ENCODE data around the gene CD40LG. TPM values are rescaled to one million over a fixed set of nuclear protein-coding genes. Genes with fewer than 3 reads are reported as not detected.

Gene CD40LG
- total and polyA plus RNA-seq, 4 donors, result 0.13 to 0.19 (median 0.17) TPM; not detected in 1

GRCh38 chrX:136660896-136661295 is 12.9 kb downstream of the CD40LG start:
- Histone ChIP-seq H3K27me3 (ENCODE audit: control insufficient read depth in 4 of 4, insufficient read depth in 4 of 4, low read length in 3 of 4) (no peaks in the 10 kb centered on the region), H3K9ac (ENCODE audit: low read depth in 1 of 2, low read length in 2 of 2) (no peak overlapping the region), H3K27ac (ENCODE audit: low read depth in 1 of 2, low read length in 2 of 2) (no peak overlapping the region), H3K9me3 (ENCODE audit: control insufficient read depth in 4 of 4, low read length in 3 of 4) (peaks cover 0 to 8% (median 4%) of the 10 kb centered on the region in 4 donors), H3K4me3 (ENCODE audit: low read depth in 1 of 3, low read length in 3 of 3) (no peak overlapping the region), H3K36me3 (ENCODE audit: control insufficient read depth in 4 of 4, insufficient read depth in 3 of 4, low read depth in 1 of 4, low read length in 3 of 4) (peaks cover 0 to 5% (median 0%) of the 10 kb centered on the region in 4 donors), H3K4me1 (ENCODE audit: control insufficient read depth in 4 of 4, insufficient read depth in 4 of 4, low read length in 3 of 4) (no peaks in the 10 kb centered on the region)
- no peak for DNase-seq (ENCODE audit: low spot score)
- TF ChIP-seq, protein P1, sequence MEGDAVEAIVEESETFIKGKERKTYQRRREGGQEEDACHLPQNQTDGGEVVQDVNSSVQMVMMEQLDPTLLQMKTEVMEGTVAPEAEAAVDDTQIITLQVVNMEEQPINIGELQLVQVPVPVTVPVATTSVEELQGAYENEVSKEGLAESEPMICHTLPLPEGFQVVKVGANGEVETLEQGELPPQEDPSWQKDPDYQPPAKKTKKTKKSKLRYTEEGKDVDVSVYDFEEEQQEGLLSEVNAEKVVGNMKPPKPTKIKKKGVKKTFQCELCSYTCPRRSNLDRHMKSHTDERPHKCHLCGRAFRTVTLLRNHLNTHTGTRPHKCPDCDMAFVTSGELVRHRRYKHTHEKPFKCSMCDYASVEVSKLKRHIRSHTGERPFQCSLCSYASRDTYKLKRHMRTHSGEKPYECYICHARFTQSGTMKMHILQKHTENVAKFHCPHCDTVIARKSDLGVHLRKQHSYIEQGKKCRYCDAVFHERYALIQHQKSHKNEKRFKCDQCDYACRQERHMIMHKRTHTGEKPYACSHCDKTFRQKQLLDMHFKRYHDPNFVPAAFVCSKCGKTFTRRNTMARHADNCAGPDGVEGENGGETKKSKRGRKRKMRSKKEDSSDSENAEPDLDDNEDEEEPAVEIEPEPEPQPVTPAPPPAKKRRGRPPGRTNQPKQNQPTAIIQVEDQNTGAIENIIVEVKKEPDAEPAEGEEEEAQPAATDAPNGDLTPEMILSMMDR (IDR thresholded peaks at IDR 0.05; ENCODE audit: low read depth, low read length, missing input control), result no peak
- TF ChIP-seq NR2F2 (IDR thresholded peaks at IDR 0.05) (no peak), FOXA2 (IDR thresholded peaks at IDR 0.05) (no peak), MAX (IDR thresholded peaks at IDR 0.05) (no peak)
- TF ChIP-seq, protein P2, sequence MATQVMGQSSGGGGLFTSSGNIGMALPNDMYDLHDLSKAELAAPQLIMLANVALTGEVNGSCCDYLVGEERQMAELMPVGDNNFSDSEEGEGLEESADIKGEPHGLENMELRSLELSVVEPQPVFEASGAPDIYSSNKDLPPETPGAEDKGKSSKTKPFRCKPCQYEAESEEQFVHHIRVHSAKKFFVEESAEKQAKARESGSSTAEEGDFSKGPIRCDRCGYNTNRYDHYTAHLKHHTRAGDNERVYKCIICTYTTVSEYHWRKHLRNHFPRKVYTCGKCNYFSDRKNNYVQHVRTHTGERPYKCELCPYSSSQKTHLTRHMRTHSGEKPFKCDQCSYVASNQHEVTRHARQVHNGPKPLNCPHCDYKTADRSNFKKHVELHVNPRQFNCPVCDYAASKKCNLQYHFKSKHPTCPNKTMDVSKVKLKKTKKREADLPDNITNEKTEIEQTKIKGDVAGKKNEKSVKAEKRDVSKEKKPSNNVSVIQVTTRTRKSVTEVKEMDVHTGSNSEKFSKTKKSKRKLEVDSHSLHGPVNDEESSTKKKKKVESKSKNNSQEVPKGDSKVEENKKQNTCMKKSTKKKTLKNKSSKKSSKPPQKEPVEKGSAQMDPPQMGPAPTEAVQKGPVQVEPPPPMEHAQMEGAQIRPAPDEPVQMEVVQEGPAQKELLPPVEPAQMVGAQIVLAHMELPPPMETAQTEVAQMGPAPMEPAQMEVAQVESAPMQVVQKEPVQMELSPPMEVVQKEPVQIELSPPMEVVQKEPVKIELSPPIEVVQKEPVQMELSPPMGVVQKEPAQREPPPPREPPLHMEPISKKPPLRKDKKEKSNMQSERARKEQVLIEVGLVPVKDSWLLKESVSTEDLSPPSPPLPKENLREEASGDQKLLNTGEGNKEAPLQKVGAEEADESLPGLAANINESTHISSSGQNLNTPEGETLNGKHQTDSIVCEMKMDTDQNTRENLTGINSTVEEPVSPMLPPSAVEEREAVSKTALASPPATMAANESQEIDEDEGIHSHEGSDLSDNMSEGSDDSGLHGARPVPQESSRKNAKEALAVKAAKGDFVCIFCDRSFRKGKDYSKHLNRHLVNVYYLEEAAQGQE (IDR thresholded peaks at IDR 0.05), result no peak
- WGBS, result 88% methylated on average over 1 of the region's 1 CpG

GRCh38 chrX:136662104-136662503 is 14.1 kb downstream of the CD40LG start:
- no peak overlapping the region for H3K27ac ChIP-seq (ENCODE audit: low read depth in 1 of 2, low read length in 2 of 2)
- H3K4me3 ChIP-seq (ENCODE audit: low read depth in 1 of 3, low read length in 3 of 3), result no peak overlapping the region
- no peak overlapping the region for H3K9ac ChIP-seq (ENCODE audit: low read depth in 1 of 2, low read length in 2 of 2)
- 68% methylated on average over 2 of the region's 2 CpGs for WGBS
- peaks cover 0 to 5% (median 0%) of the 10 kb centered on the region in 4 donors for H3K36me3 ChIP-seq (ENCODE audit: control insufficient read depth in 4 of 4, insufficient read depth in 3 of 4, low read depth in 1 of 4, low read length in 3 of 4)
- peaks cover 0 to 8% (median 4%) of the 10 kb centered on the region in 4 donors for H3K9me3 ChIP-seq (ENCODE audit: control insufficient read depth in 4 of 4, low read length in 3 of 4)
- H3K4me1 ChIP-seq (ENCODE audit: control insufficient read depth in 4 of 4, insufficient read depth in 4 of 4, low read length in 3 of 4), result no peaks in the 10 kb centered on the region
- DNase-seq (ENCODE audit: low spot score), result no peak
- no peaks in the 10 kb centered on the region for H3K27me3 ChIP-seq (ENCODE audit: control insufficient read depth in 4 of 4, insufficient read depth in 4 of 4, low read length in 3 of 4)
- TF ChIP-seq HNF4A (conservative IDR thresholded peaks at IDR 0.05), result no peak
- TF ChIP-seq FOXA2 (IDR thresholded peaks at IDR 0.05), result no peak
- no peak for TF ChIP-seq ZBTB33 (IDR thresholded peaks at IDR 0.05)
- TF ChIP-seq JUND (IDR thresholded peaks at IDR 0.05), result no peak
- no peak for TF ChIP-seq EGR1 (IDR thresholded peaks at IDR 0.05; ENCODE audit: low read depth in 2 of 2)
- no peak for TF ChIP-seq RAD21 (IDR thresholded peaks at IDR 0.05)
